HepG2 (cell line): ENCODE results near the gene PET117. TPM values are rescaled to one million over a fixed set of nuclear protein-coding genes. Genes with fewer than 3 reads are reported as not detected.

Experiments
- ATAC-seq: fragments of 200-7000 bp; cut with Tn5 transposase; 3 replicates; pipeline ENCODE4 v1.9.1; 2020; ENCODE audit warnings: mild to moderate bottlenecking, moderate library complexity
- BruUV-seq: library from RNA; stranded (reverse); fragments of 400-500 nt; replicated peaks from 2 replicates; lab custom pipeline; 2021; lab: Mats Ljungman, UMichigan
- CTCF ChIA-PET: fragments of 300-600 bp; formaldehyde crosslinking; extraction: SDS; loops from one replicate; lab custom pipeline; 2021; ENCODE audit warnings: low total read pairs, inconsistent platforms, low intra/inter-chr PET ratio; lab: Yijun Ruan, JAX
- POLR2A ChIA-PET: fragments of 350-600 bp; sonication (Branson Sonifier 250); formaldehyde crosslinking; loops from one replicate; lab custom pipeline; 2020; ENCODE audit warnings: antibody characterized with exemption, inconsistent platforms; lab: Yijun Ruan, JAX
- DNase-seq: peaks from one replicate; pipeline ENCODE4 v3.0.0-alpha.2; 2015; ENCODE audit warnings: low spot score
- FAIRE-seq: peaks from 3 replicates; lab custom pipeline; 2011; peaks lifted over from hg19 to GRCh38; lab: Jason Lieb, UNC
- H2AFZ ChIP-seq: one replicate; pipeline ENCODE4 v1.6.1; 2011; ENCODE audit warnings: low read length, inconsistent platforms
- H3K27ac ChIP-seq: fragments of 300-600 bp; 3 replicates; pipeline ENCODE4 v1.8.0; 2011; ENCODE audit warnings: mixed run types, mild to moderate bottlenecking, mixed read lengths, low read length, inconsistent platforms; ENCODE audit not compliant: insufficient read depth; ENCODE audit errors: extremely low read length
- H3K27me3 ChIP-seq, 2 experiments: fragments of 200-600 bp in 1 of 2; 2 replicates in 1 of 2; 3 replicates in 1 of 2; pipeline versions ENCODE4 v1.6.0 to v1.8.0; 2011; ENCODE audit warnings: low read length in 2 of 2, mild to moderate bottlenecking in 2 of 2, moderate library complexity in 2 of 2, inconsistent platforms in 1 of 2; ENCODE audit not compliant: insufficient read depth in 2 of 2, control insufficient read depth in 1 of 2
- H3K36me3 ChIP-seq, 2 experiments: fragments of 200-600 bp in 1 of 2; replicated peaks in 1 of 2; 2 replicates in 1 of 2; 3 replicates in 1 of 2; pipeline versions ENCODE4 v1.5.1 to v1.8.0; 2011; ENCODE audit warnings: low read length in 2 of 2, inconsistent platforms in 1 of 2; ENCODE audit not compliant: insufficient read depth in 2 of 2, control insufficient read depth in 1 of 2
- H3K4me1 ChIP-seq: 2 replicates; pipeline ENCODE4 v1.5.1; 2012; ENCODE audit warnings: low read length, inconsistent platforms; ENCODE audit not compliant: insufficient read depth
- H3K4me2 ChIP-seq: 2 replicates; pipeline ENCODE4 v1.6.0; 2011; ENCODE audit warnings: low read depth, low read length, inconsistent platforms
- H3K4me3 ChIP-seq, 3 experiments: fragments of 200-600 bp in 1 of 3; sonication (generic), shearing (Covaris generic) in 1 of 3; replicated peaks in 1 of 3; 2 replicates each; pipeline ENCODE4 v1.5.1; 2011 to 2016; ENCODE audit warnings: low read length in 3 of 3, inconsistent platforms in 2 of 3, low read depth in 2 of 3, mild to moderate bottlenecking in 2 of 3, control low read depth in 1 of 3, mixed read lengths in 1 of 3; ENCODE audit not compliant: insufficient read depth in 1 of 3
- H3K79me2 ChIP-seq: one replicate; pipeline ENCODE4 v1.6.1; 2011; ENCODE audit warnings: low read length, inconsistent platforms; ENCODE audit not compliant: insufficient read depth
- H3K9ac ChIP-seq: 2 replicates; pipeline ENCODE4 v1.6.0; 2011; ENCODE audit warnings: mild to moderate bottlenecking, low read depth, low read length, inconsistent platforms; ENCODE audit not compliant: insufficient read depth
- H3K9me3 ChIP-seq: 2 replicates; pipeline ENCODE4 v1.5.1; 2012; ENCODE audit warnings: mild to moderate bottlenecking, low read length
- H4K20me1 ChIP-seq: 2 replicates; pipeline ENCODE4 v1.6.0; 2011; ENCODE audit warnings: inconsistent platforms, mild to moderate bottlenecking, low read length, moderate library complexity; ENCODE audit not compliant: insufficient read depth
- CEBPB ChIP-seq: IDR thresholded peaks from 2 replicates; pipeline ENCODE4 v1.6.1; 2011; ENCODE audit warnings: low read depth, low read length, improper control_type of control experiment, borderline replicate concordance
- PCBP2 ChIP-seq: fragments of 200-400 bp; formaldehyde crosslinking; optimal IDR thresholded peaks from 2 replicates; pipeline ENCODE3; 2018; ENCODE audit warnings: low read length, low read depth; ENCODE audit not compliant: poor library complexity, severe bottlenecking
- XRCC5 ChIP-seq: fragments of 200-400 bp; formaldehyde crosslinking; optimal IDR thresholded peaks from 2 replicates; pipeline ENCODE3; 2017; ENCODE audit warnings: mild to moderate bottlenecking, low read length
- WGBS: methylation state at CpG from one replicate; pipeline ENCODE4 v1.1.6; 2017; ENCODE audit warnings: low lambda C conversion rate; 5-methylcytosine and 5-hydroxymethylcytosine counted together
- in situ Hi-C: cut with HindIII; loops from 2 replicates; pipeline ENCODE4 v1.10.0; 2017; ENCODE audit warnings: low pct_unique_long_range_greater_than_20kb; ENCODE audit not compliant: extremely low pct_ligation_motif_present
- intact Hi-C: fragments of 100-400 bp; cut with micrococcal nuclease; formaldehyde crosslinking; loops from one replicate; pipeline ENCODE4 v1.10.0; 2022; ENCODE audit not compliant: unreplicated experiment
- polyA plus RNA-seq, 8 experiments: library from polyadenylated mRNA; depleted of rRNA in 3 of 8; stranded (reverse) in 7 of 8; unstranded in 1 of 8; fragments of >200 nt; fragmentation: Illumina TruSeq in 4 of 8; extraction: Trizol in 4 of 8; gene quantifications; 2 replicates each; pipeline versions ENCODE4 v1.2.1 to v1.2.3, GENCODE V29; 2011 to 2016; ENCODE audit warnings: low read depth in 4 of 8, missing spikeins in 1 of 8, mixed read lengths in 1 of 8; ENCODE audit not compliant: insufficient read depth in 1 of 8
- total RNA-seq, 5 experiments: library from RNA; depleted of rRNA; stranded (reverse); fragments of >200 nt; fragmentation: Illumina TruSeq; extraction: Trizol; gene quantifications; 2 replicates each; pipeline ENCODE4 v1.2.3, GENCODE V29; 2016; ENCODE audit warnings: low read depth in 1 of 5
- TF ChIP-seq, protein P1 (sequence below): sonication (generic); formaldehyde crosslinking; IDR thresholded peaks from 2 replicates; pipeline ENCODE4 v1.8.0; 2022; ENCODE audit warnings: mild to moderate bottlenecking, missing genetic modification reagents

PET117 gene
- total and polyA plus RNA-seq, 2 of the 13 experiments (the other 11 are each of a cell fraction or from before 2014, with no cell fraction given): 22.2 to 48.2 TPM

GRCh38 chr20:18132663-18133062 is 5.0 kb upstream of the PET117 start:
- BruUV-seq: no TSS peak
- CTCF ChIA-PET: no interaction called here
- in situ Hi-C loops: no loop called here

DNA sequence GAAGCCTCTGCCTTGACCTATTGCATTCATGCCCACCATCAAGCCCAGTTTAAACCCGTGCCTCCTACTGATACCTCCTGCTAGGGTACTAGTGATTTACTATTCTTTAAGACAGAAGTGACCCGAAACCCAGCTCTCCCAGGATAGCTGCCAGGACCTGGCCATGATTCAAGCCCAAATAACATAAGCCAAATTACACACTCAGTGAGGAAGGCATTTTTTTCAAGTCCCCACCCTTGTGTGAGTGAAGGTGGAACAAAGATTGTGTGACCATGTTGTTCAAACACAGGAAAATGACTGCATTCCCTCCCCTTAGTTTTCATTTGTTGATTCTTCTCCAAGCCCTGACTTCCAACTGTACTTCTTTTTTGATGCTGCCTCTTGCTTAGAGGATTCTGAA is 3.7 kb upstream of the PET117 start:
- H3K4me1 ChIP-seq: peaks cover 16% of the 10 kb centered on the region
- ATAC-seq (no peak), FAIRE-seq (no peak), DNase-seq (no peak)
- WGBS: 17% methylated on average over 2 of the region's 2 CpGs
- TF ChIP-seq, protein P1, sequence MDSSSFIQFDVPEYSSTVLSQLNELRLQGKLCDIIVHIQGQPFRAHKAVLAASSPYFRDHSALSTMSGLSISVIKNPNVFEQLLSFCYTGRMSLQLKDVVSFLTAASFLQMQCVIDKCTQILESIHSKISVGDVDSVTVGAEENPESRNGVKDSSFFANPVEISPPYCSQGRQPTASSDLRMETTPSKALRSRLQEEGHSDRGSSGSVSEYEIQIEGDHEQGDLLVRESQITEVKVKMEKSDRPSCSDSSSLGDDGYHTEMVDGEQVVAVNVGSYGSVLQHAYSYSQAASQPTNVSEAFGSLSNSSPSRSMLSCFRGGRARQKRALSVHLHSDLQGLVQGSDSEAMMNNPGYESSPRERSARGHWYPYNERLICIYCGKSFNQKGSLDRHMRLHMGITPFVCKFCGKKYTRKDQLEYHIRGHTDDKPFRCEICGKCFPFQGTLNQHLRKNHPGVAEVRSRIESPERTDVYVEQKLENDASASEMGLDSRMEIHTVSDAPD (CRISPR knock-in tag): no peak
- peak; percentile 6 for TF ChIP-seq PCBP2
- H3K4me2 ChIP-seq: 0 out of 2 replicates have a peak overlapping the region, but pooled peaks have one; percentile 14
- H3K27ac ChIP-seq: no peak overlapping the region
- no peak overlapping the region for H3K9ac ChIP-seq
- H3K4me3 ChIP-seq: no peak overlapping the region
- in situ Hi-C loops (no loop called here), intact Hi-C loops (loop anchor here (10.0 kb wide), 1 partner anchor 129 kb away; no protein-coding TSS in a partner anchor)
- no TSS peak for BruUV-seq
- H3K27me3 ChIP-seq: no peaks in the 10 kb centered on the region; a peak in 2 of 5 replicates
- no peaks in the 10 kb centered on the region for H3K9me3 ChIP-seq
- peak overlapping the region; percentile 57 for H2AFZ ChIP-seq
- peaks cover 9% of the 10 kb centered on the region for H3K79me2 ChIP-seq
- ChIA-PET POLR2A (no interaction called here), CTCF (no interaction called here)
- H4K20me1 ChIP-seq: no peaks in the 10 kb centered on the region
- H3K36me3 ChIP-seq: no peaks in the 10 kb centered on the region

More at GRCh38 chr20:18132663-18133062, 5.0 kb upstream of the PET117 start:
- Histone ChIP-seq H3K9me3 (no peaks in the 10 kb centered on the region), H3K27me3 (no peaks in the 10 kb centered on the region), H3K27ac (no peak overlapping the region), H3K79me2 (no peaks in the 10 kb centered on the region), H4K20me1 (no peaks in the 10 kb centered on the region), H3K4me1 (peaks cover 13% of the 10 kb centered on the region; the same call in 1 of the 2 replicates), H3K36me3 (no peaks in the 10 kb centered on the region), H3K4me2 (no peak overlapping the region), H3K4me3 (no peak overlapping the region), H3K9ac (no peak overlapping the region), H2AFZ (no peak overlapping the region)
- TF ChIP-seq XRCC5 (no peak), CEBPB (peak; percentile 77; the same call in 1 of the 2 replicates)
- POLR2A ChIA-PET: no interaction called here
- WGBS: 97% methylated on average over 1 of the region's 1 CpG
- intact Hi-C loops: loop anchor here (10.0 kb wide), 1 partner anchor 128 kb away; no protein-coding TSS in a partner anchor
- DNase-seq (no peak), FAIRE-seq (no peak), ATAC-seq (no peak)
